DMS 273 (cell line): ENCODE data around the gene OR10D3.
"Not testable (repeated sequence)": the region's sequence is repeated elsewhere in the genome, so short reads cannot be mapped to it uniquely, and the experiment has no call there.

Source experiments
- DNase-seq: peaks from one replicate; lab custom pipeline; 2025; ENCODE audit not compliant: unreplicated experiment; lab: John Stamatoyannopoulos, UW

The OR10D3 gene

DNA sequence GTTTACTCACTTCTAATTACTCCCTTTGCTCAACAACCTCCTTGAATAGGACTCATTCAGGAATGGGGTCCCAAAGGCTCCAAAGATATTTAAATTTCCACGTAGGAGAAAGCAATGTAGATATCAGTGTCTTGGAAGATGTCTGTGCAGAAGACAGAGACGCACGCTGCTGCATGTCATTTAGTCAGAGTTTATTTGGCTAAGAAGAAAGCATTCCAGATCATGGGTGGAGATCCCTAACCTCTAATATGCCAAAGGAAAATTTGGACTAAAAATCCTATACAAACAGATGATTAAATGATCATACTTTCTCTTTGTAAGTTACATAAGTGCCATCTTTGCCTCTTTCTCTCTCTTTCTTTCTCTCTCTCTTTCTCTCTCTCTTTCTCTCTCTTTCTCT is at the start of gene OR10D3:
TSS of gene OR10D3 (plus strand) at position 278 of the 400 bp plus-strand sequence. CDS start 1,925 bp downstream, outside the sequence.
- no peak for DNase-seq

GRCh38 chr11:124143034-124143433 is 40.1 kb upstream of the OR10D3 start:
- DNase-seq = no peak

DNA sequence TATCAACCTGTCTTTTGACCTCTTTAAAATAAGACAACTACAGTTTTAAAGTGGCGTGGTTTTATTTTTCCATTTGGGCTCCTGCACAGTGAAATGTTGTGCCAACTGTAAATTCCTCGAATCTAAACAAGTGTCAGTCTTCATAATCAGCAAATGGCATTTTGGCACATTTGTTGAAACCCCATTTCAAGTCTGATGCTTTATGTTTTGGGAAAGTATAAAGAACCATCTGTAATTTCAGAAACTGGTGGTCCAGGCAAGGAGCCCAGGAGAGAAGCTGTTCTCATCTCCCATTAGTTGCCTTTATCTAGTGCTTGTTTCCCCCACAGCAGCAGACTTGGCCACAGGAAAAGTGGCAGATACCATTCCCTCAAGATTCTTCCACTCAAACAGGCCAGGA is 35.2 kb upstream of the OR10D3 start:
- no peak for DNase-seq

DNA sequence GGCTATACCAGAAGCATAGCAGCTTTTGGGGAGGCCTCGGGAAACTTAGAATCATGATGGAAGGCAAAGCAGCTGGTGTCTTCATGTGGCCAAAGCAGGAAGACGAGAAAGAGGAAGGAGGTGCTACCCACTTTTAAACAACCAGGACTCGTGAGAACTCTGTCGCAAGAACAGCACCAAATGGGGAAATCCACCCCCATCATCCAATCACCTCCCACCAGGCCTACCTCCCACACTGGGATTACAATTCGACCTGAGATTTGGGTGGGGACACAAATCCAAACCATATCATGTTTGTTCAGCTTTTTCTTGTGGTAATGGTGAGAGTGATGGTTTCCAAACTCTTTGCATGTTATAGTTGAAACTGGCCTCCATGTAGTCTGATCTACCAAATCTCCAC is 32.5 kb upstream of the OR10D3 start:
- DNase-seq = no peak

DNA sequence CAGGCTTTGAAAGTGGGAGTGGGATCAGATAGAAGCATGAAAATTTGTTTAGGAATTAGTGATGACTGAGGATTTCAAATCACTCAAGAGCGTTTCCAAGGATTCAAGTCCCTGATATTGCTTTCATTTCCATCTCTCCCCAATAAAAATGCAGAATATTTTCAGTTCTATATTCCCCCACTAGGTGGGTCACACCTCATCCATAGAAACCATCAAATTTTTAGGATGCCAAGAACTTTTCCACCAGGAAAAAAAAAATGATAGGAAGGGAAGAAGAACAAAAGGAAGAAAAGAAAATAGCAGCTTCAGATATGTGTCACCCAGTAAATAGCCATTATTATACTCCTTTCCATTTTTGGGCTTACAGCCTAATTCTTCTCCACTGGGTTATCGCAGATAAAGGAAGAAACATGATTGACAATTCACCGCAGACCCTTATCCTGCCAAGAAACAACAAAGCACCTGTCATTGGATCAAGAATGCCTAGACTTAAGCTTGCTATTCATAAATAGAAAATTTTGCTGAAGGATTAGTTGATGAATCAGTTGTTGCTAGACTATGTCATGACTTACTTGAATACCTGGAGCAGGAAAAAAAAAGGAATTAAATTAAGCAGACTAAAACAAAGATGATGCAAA is 30.3 kb upstream of the OR10D3 start:
- no peak for DNase-seq

DNA sequence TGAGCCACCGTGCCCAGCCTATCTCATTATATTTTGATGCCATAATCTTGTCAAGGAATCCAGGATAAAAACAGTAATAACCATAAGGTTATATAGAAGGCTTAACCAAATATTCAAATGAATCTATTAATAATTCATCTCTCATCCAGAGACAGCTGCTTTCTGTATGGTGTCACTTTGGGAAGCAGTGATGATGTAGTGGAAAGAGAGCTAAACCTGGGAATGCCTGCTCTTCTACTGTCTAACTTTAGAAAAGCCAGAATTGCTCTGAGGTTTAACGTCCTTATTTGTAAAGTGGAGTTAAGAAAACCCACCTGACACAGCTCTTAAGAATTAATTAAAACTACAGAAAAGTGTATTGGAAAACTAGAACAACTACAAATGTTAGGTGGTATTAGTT is 29.3 kb upstream of the OR10D3 start:
- no peak for DNase-seq

GRCh38 chr11:124159481-124159880 is 23.7 kb upstream of the OR10D3 start:
- no peak for DNase-seq

DNA sequence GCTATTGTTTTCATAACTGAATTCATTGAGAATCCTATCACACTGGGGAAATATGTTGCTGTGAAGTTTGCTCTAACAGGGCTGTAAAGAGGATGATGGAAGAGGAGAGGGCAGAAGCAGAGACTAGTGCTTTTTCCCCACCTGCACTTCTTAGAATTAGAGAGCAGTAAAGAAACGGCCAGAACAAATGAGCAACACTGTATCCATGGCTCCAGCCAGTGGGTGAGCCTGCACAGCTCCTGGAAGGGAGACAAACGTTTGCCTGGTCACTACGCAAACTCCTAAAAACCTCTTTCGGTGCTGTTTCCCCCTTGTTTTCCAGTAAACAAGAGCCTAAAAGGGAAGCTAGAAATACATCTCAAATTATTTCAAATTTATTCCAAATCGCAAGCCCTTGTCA is 22.2 kb upstream of the OR10D3 start:
- DNase-seq = no peak

DNA sequence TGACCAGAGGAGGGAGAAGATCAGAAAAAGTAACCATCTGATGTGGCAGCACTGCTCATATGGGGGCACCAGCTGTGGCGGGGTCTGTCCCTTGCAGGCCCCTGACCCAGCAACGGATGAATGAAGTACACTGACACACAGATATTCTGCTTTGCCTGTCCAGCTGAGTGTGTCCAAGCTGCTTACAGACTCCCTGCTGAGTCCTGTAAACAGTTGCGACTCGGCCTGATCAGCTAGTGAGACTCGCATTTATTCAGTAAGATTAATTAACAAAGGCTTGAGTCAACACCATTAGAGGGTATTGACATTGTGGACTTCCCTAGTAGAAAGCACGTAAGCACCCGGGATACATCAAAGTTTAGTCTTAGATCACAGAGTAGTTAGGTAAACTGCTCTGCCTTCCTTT is 15.3 kb upstream of the OR10D3 start:
- no peak for DNase-seq

- no peak for DNase-seq
Observed at GRCh38 chr11:124168796-124169195, 14.3 kb upstream of the OR10D3 start.

DNA sequence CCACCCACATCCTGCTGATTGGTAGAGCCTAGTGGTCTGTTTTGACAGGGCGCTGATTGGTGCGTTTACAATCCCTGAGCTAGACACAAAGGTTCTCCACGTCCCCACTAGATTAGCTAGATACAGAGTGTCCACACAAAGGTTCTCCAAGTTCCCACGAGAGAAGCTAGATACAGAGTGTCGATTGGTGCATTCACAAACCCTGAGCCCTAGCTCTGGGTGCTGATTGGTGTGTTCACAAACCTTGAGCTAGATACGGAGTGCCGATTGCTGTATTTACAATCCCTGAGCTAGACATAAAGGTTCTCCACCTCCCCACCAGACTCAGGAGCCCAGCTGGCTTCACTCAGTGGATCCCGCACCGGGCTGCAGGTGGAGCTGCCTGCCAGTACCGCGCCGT is 12.8 kb upstream of the OR10D3 start:
- not testable (repeated sequence) for DNase-seq

GRCh38 chr11:124170801-124171586 is 12.2 kb upstream of the OR10D3 start:
- DNase-seq = no peak

- peak; percentile 10 for DNase-seq
Observed at GRCh38 chr11:124172101-124172500, 11.0 kb upstream of the OR10D3 start.

DNA sequence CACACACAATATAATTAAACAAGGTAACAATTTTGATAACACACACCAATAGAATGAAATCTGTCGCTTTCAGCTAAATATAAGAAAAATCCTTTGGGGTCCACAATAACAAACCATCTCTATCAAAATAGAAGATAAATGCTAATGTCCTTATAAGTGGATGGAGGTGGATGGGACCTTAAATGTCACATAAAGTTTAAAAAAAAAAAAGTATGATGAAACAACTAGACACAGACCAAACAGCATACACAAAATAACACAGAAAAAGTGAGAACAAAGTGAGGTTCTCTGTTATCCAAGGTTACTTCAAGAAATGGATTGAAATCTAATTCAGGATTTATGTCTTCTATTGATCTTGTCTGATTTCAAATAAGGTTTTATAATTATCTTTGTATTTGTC is 10.5 kb upstream of the OR10D3 start:
- DNase-seq = no peak

DNA sequence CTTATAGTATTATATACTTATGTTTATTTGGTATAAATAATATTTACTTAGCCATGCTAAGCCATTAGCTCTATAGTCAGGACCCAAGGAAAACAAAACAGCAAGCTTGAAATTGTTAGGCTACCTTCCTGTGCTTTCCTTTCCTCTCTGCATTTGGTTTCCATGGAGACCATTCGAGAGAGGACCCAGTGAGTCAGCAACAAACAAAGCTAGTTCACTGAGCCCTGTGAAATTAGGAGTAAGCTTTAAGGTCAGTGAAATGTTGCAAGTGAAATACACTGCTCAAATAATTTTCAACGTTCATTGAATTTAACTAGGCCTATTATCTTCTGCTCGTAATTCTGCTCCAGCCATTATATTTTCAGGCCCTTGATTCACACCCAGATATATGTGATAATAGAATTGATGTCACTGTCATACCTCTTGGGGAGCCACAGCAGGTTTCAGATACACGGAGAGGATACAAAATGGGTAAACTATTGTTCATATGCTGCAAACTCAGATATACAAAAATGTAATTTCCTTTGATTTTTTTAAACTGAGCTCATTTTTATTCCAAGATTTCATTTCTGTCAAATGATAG is 9.1 kb upstream of the OR10D3 start:
- DNase-seq = peak; percentile 64

DNA sequence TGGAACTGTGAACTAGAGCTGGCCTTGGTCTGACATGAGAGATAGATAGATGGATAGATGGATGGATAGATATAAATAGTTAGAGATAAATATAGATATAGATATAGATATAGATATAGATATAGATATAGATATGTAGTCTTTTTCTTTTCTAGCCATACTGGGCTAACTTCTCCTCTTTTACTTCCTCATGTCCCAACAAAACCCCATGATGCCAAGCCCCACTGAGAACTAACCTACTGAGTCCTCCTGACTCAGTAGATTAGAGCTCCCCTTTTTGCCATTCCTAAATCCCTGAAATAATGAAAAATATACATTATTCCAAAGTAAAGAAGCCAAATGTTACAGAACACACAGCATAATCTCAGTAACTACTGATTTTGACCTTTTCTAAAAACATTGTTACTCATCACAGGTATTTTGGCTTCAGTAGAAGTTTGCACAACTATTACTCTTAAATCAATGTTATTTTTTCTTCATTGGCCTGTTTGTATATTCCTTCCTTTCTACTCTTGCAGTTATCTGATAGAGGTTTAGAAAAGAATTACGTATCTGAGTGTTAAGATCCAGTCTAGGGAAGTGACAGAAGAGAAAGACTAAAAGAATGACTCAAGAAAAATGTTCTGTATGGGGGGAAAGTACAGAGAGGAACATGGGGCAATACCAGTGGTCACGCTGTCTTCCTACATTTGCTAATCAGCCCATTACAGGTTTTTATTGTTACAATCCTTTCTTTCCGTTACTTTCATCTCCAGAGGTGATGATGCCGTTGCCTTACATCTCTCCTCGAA is 6.0 kb upstream of the OR10D3 start:
- no peak for DNase-seq

DNA sequence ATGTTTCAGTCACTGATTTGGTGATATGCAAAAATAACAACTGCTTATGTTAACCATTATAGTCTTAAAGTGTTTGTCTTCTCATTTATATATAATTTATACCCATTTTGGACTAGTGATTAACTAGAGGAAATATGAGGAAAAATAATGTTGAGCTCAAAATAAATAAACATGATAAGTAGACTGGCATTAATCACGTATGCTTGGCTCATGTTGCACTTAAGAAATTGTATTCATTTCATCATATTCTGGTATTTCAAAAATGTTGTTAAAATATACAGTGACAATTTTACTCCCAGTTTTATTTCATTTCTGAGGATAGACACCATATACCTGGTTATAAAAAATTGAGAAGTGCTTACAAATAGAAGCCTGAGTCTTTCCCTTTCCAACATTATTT is 3.8 kb upstream of the OR10D3 start:
- DNase-seq = no peak

GRCh38 chr11:124190298-124191139 is 7.4 kb downstream of the OR10D3 start:
- DNase-seq = no peak

DNA sequence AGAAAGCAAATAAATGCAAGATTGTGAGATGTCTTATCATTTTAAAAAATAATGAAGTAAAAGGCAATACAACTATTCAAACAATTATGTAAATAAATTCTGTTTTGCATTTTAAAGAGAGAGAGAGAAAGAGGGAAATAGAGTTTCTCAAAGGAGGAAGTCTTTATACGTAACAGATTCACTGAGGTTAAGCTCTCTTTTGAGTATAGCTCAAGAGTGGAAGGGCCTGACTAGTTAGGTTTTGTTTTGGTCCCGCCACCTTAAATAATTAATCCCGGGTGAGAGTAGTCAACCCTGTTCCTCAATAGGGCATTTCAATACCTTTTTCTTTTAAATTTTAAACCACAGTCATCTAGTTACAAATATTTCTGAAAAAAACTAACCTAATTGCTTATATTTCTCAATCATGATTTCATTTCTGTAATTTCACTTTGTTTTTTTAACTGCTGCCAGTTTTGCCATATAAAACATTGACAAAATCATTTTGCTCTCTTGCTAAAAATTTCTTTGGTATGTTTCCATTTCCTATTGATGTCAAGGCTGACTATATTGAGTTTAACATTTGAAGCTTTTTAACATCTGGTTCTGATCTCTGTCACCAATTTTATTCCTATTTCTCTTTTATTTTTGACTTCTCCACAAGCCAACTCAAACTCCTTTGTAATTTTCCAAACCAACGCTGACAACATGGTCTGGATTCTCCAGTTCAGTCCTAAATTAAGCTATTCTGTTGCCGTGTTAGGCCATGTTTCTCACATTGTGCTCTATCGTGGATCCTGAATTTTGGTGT is 10.3 kb downstream of the OR10D3 start:
- no peak for DNase-seq
